NCI-H526 (cell line): ENCODE measurements around the gene ANKRD2.

ENCODE experiments used
- DNase-seq, 2 experiments: peaks; one replicate each; lab custom pipeline; 2025; lab: John Stamatoyannopoulos, UW

ANKRD2 gene

GRCh38 chr10:97596101-97597082, 23.8 kb downstream of the ANKRD2 start:
- no peak for DNase-seq

GRCh38 chr10:97597778-97598177, 25.2 kb downstream of the ANKRD2 start:
- DNase-seq = no peak

- no peak for DNase-seq
Observed at GRCh38 chr10:97598407-97599271, 26.1 kb downstream of the ANKRD2 start.

DNA sequence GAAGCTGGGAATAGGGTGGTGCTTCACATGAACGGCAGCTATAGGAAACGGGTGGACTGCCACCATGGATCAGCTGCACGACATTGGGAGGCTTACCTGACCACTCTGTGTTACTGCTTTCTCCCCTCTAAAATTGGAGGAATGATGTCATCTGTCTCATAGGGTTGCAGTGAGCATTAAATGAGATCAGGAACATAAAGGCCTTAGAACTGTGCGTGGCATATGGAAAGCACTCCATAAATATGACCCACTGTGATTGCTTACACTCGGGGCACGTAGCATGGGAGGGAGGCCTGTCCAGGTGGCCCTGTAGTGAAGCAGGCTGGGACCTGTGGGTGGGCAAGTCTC, 26.7 kb downstream of the ANKRD2 start:
- no peak for DNase-seq

DNA sequence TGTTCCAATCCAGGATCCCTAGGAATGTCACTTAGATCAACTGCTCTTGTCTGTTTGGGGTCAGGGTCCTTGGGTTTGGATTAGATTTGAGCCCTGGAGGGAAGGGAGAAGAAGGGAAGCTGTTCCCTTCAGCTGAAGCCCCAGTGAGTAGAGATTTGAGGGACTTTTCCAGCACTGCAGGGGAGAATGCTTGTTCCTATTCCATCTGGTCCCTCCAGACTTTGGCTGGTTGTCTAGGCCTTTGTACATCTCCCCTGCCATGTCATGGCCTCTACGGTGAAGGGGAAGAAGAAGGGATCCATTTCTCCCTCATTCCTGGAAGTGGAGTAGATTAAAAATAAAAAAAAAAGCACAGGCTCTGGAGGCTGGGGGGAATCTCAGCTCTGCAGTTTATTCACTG, 28.0 kb downstream of the ANKRD2 start:
- DNase-seq = no peak

DNA sequence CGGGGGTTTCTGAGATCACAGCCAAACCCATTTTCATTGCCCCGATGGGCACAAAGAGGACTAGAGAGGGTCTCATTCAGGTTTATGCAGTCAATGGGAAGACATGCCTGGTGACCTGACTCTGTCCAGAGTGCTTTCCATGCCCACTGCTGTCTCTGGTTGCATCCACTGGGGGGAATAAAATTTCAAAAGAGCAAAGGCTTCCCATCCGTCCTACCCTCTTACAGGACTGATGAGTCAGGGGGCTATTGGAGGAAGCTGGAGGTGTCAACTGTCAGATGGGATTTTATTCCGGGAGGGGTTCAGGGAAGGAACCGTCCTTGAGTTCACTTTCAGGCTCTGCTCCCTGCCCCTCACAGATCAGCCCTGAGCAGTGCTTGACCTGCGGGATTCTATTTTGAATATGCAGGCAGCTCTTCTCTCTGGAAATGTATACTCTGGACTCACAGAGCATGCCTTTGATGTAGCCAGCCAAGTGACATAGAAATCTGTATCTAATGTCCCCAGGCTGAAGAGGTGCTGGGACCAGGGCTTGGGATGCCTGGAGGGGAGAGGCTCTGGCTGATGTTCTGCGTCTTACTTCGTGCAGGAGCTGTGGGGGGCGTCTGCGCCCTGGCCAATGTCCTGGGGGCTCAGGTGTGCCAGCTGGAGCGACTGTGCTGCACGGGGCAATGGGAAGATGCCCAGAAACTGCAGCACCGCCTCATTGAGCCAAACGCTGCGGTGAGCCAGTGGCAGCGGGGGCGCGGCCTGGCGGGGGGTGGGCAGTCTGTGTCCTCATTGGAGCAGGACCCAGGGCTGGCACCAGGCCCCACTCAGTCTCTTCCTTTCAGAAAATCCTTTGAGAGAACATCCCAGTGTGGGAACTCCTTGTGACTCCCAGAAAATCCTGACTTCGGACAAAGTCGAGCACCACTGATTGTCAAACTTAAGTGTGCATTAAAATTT, 29.0 kb downstream of the ANKRD2 start:
- DNase-seq = no peak

DNA sequence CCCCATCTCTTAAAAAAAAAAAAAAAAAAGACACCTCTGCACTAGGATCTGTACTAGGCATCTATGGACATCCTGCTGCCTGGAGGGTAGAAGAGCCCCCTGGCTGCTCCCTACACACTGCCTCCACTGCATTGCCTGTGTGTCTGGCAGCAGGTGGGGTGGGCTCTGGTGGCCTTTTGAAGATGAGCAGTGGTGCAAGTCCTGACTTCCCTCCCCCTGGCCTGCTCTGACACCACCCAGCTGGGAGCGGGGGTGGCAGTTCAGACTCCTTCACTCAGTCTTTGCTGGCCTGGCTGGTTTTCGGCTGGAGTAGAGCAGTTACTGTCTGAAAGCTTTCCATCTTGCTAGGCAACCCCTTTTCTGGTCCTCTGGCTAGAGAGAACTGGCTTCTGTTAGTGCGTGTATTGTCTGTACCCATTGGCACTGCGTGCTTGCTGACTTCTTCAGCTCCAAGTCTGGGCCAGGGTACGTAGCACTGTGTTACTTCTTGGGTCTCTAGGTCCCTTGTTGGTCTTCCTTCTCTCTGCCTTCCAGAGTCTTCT, 34.6 kb downstream of the ANKRD2 start:
- DNase-seq = no peak

DNA sequence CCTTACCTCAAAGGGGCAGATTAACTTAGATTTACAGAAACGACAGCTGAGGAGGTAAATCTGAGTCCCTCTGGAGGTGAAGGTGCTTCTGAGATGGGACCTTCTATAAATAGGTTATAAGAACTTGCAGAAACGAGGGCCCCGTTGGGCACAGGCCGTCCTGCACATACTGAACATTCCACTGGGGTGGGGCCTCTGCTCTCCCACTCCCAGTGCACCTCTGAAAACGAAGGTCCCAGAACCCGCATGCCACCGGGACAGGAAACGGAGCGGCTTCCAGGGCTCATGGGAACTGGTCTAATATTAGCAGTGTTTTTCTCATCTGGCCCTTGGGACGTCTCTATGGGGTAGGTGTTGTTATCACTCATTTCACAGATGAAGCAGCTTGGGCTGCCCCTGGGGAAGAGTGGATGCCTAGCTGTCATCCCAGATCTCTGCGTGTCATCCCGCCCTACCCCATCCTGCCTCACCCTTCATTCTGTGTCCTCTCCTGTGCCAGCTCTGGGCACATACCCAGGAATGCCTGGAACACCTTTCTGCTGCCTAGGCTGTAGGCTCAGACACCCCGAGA, 36.5 kb downstream of the ANKRD2 start:
- no peak for DNase-seq

DNA sequence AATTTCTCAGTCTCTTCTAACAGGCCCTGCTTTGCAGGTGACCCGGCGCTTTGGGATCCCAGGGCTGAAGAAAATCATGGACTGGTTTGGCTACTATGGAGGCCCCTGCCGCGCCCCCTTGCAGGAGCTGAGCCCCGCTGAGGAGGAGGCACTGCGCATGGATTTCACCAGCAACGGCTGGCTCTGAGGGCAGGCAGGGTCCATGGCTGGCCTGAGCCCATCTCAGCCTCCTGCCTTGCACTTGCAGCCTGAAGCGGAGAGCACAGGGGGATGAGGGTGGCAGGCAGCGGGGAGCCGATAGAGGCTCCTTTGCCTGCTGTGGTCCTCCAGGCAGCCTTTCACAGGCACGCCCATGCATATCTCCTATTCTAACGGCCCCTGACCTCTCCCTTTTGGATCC, 38.9 kb downstream of the ANKRD2 start:
- DNase-seq = no peak

GRCh38 chr10:97612386-97612785, 39.8 kb downstream of the ANKRD2 start:
- DNase-seq = peak in 1 of 2 experiments; percentile 31

DNA sequence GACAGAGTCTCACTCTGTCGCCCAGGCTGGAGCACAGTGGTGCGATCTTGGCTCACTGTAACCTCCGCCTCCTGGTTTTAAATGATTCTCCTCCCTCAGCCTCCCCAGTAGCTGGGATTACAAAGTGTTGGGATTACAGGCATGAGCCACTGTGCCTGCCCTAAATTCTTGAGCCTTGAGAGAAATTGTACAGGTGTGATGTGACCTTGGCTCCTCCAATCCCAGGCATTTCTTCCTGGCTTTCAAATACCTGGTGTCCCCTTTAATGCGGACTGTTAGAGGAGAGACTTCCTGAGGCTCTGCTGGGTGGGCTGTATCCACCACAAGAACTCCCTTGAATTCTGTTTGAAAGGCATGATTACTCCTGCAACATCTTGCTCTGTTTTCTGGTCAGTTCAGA, 45.7 kb downstream of the ANKRD2 start:
- DNase-seq = no peak

GRCh38 chr10:97618733-97619132, 46.2 kb downstream of the ANKRD2 start:
- no peak for DNase-seq

- DNase-seq = no peak
Observed at GRCh38 chr10:97623277-97623676, 50.7 kb downstream of the ANKRD2 start.

- DNase-seq = no peak
Observed at GRCh38 chr10:97627731-97628130, 55.2 kb downstream of the ANKRD2 start.

- DNase-seq = no peak
Observed at GRCh38 chr10:97628228-97628627, 55.6 kb downstream of the ANKRD2 start.

- no peak for DNase-seq
Observed at GRCh38 chr10:97629289-97629688, 56.7 kb downstream of the ANKRD2 start.

DNA sequence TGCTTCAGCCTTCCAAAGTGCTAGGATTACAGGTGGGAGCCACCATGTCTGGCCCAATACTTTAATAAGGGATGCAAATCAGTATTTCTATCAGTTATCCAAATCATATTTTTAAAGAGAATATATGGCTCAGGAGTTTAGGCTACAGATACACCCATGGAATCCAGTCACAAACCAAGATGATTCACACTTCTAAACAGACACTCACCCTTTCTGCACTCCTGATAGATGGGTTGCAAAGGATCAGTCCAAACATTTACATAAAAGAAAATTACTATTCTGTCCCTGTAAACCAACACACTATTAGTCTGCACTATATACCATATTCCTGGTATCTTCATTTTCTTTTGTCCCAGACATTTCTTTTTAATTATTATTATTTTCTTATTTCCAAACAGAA, 58.5 kb downstream of the ANKRD2 start:
- no peak for DNase-seq

GRCh38 chr10:97632949-97633884, 60.6 kb downstream of the ANKRD2 start, which contains the start of gene MORN4:
MORN4 (minus strand) TSS chr10:97633500; CDS start chr10:97619653, 13,847 bp downstream.
- DNase-seq = peak; percentile 85 to 94
